PFSK-1 (cell line): ENCODE measurements around the gene SHC2.

ENCODE experiments used
- FOXP2 ChIP-seq: optimal IDR thresholded peaks from 2 replicates; pipeline ENCODE3; 2011; ENCODE audit warnings: borderline replicate concordance, control low read depth, inconsistent platforms; ENCODE audit not compliant: insufficient read depth; ENCODE audit errors: extremely low read length, extremely low read depth
- POLR2AphosphoS5 ChIP-seq: IDR thresholded peaks from 2 replicates; pipeline ENCODE4 v1.6.1; 2012; ENCODE audit warnings: low read depth, mild to moderate bottlenecking, control low read depth, low read length, moderate library complexity
- REST ChIP-seq, 2 experiments: IDR thresholded peaks; 2 replicates each; pipeline versions ENCODE4 v1.6.1 to v1.8.0; 2011 to 2012; ENCODE audit warnings: low read depth in 2 of 2, low read length in 2 of 2, control low read depth in 1 of 2, inconsistent platforms in 1 of 2, mild to moderate bottlenecking in 1 of 2, moderate library complexity in 1 of 2; ENCODE audit not compliant: insufficient read depth in 1 of 2
- TAF1 ChIP-seq: IDR thresholded peaks from 2 replicates; pipeline ENCODE4 v1.6.1; 2012; ENCODE audit warnings: low read length, control low read depth, borderline replicate concordance; ENCODE audit not compliant: insufficient read depth

GRCh38 chr19:419721-420515 lies 40.9 kb downstream of the SHC2 start:
- TF ChIP-seq TAF1 (no peak), FOXP2 (no peak), REST (IDR thresholded peaks at IDR 0.05; ENCODE audit: insufficient read depth in 1 of 2, low read depth in 2 of 2, low read length in 2 of 2) (no peak), POLR2AphosphoS5 (no peak)
